Forelimb muscle (tissue), 1 donor: ENCODE measurements around the gene NFAM1. TPM values are rescaled to one million over a fixed set of nuclear protein-coding genes. Genes with fewer than 3 reads are reported as not detected.

ENCODE experiments used
- DNase-seq: peaks from one replicate; pipeline ENCODE4 v3.0.0-alpha.2; 2013; ENCODE audit warnings: low read depth
- polyA plus RNA-seq: library from polyadenylated mRNA; unstranded; fragments of 120-200 nt; gene quantifications from one replicate; pipeline ENCODE4 v1.2.1, GENCODE V29; 2013; ENCODE audit not compliant: insufficient read length

NFAM1 gene
- polyA plus RNA-seq, 1 donor = 0.56 TPM

DNA sequence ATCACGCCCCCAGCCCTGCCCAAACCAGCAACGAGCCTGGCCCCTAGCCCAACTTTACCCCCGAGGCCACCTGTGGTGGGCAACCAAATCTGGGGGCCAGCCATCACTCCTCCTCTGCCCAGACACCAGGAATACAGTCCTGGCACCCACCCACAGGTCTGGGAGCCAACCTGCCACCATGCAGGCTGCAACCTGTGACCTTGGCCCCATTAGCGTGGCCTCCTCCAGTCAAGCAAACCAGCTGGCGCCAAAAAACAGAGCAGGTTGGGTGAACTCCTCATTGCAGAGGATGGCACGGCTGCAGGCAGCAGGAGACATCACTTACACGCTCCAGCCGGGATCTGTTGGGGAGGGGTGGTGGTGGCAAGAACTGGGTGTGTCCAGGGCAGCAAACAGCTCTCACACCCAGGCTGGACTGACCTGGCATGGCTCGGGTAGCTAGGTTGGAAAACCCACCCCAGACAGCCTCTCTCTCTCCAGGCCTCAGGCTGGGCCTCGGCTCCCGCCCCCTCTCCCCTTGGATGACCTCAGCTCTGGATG is 96.3 kb downstream of the NFAM1 start:
- DNase-seq = no peak

DNA sequence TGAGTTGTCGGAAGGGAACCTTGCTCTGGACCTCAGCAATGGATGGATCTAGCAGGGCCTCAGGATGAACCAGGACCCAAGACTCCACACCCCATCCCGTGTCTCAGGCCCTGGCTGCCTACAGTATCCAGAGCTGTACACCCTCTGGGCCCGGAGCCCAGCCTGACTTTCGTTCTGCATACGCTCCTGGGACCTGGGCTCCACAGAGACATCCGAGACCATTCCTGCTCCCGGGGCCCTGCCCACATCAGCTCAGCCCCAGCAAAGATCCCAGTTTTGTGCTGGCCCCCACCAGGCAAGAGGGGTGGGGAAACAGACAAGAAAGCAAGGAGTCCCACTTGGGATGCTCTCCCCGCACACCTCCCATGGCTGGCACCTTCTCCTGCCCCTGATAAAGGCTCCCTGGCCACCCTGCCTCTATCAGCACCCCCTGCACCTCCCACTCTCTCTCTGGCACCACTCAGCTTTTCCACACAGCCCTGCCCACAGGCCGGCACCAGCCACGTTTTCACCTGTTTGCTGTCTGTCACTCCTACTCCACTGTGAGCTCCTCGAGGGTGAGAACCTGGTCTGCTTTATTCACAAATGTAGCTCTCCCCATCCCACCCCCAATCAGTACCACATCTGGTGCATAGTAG is 97.2 kb downstream of the NFAM1 start:
- DNase-seq = no peak

DNA sequence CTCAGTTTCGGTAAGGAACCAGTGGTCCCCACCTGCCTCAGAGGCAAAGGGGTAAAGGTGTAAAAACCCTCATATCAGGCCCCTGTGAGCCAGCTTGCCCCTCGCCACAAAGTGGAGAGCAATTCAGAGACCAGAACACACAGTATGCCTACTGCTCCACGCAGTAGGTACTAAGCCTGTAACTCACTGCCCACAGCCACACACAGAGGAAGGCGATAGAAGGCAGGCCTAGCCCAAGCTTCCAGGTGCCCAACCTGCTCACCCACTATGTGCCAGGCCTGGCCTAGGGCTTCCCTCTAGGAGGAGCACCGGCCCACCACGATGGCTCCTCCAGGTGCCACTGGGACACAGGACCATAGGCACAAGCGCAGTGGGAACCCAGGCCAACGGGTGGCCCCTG is 98.7 kb downstream of the NFAM1 start:
- no peak for DNase-seq

DNA sequence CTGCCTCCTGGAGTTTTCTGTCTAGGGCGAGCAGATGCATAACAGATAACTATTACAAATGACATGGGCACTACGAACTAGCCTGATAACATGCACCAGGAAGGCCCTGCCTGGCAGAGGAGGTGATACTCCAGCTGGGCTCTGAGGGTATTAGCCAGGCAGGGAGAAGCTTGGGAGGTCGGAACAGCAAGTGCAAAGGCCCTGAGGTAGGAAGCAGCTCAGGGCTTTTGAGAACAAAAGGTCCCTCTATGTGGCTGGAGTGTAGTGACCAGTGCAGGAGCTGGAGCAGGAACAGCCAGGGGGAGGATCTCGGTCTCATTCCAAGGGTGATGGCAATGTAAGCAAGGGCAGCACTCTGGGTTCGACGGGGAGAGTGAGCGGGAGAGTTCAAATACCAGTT is 100.1 kb downstream of the NFAM1 start:
- DNase-seq = no peak

DNA sequence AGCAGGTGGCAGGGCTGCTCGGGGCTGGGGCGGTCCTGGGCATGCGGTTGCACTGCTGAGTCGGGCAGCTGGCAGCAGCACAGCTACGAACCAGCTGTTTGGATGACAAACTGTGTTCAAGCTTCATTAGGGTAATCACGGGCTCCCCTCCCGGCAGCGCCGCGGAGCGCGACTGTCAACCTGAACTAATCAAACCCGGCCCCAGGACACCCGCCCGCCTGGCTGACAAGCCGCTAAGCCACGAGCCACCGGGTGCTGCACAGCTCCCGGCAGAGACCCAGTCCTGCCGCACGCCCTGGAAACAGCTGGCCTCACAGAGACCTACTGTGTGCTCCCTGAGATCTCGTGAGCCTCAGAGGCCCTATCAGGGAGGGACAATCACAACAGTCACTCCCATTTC is 101.2 kb downstream of the NFAM1 start:
- no peak for DNase-seq

Other genes with a start within 250 kb of the NFAM1 start
- gene TCF20, start 161.8 kb downstream of the NFAM1 start, polyA plus RNA-seq = 8.9 TPM
- 16.5 TPM for gene RRP7A, start 87.4 kb upstream of the NFAM1 start, polyA plus RNA-seq
- 3.2 TPM for gene SERHL2, start 121.6 kb upstream of the NFAM1 start, polyA plus RNA-seq
- gene POLDIP3, start 182.5 kb upstream of the NFAM1 start, polyA plus RNA-seq = 54.9 TPM
- 0.18 TPM for gene ATP5MGL, start 208.2 kb upstream of the NFAM1 start, polyA plus RNA-seq
- 156 TPM for gene CYB5R3, start 217.0 kb upstream of the NFAM1 start, polyA plus RNA-seq